ENCODE measurements around the gene PUSL1.
"Not testable (repeated sequence)": the region's sequence is repeated elsewhere in the genome, so short reads cannot be mapped to it uniquely, and the experiment has no call there.

Gene PUSL1

DNA sequence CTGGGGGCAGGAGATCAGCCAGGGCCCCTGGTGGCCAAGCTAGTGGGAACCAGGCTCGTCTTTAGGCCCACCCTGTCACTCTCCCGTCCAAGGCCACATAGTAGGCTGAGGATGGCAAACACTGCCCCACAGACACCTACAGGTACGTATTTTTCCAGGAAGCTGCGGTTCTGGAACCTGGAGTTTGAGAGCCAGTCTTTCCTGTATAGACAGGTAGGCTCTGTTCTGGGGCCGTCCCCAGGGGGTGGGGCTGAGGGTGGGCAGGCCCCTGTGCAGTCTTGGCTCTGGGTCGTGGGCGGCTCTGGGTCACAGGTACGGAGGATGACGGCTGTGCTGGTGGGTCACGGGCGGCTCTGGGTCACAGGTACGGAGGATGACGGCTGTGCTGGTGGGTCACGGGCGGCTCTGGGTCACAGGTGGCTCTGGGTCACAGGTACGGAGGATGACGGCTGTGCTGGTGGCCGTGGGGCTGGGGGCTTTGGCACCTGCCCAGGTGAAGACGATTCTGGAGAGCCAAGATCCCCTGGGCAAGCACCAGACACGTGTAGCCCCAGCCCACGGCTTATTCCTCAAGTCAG, 2.2 kb downstream of the PUSL1 start:
- DNase-seq, result no peak

DNA sequence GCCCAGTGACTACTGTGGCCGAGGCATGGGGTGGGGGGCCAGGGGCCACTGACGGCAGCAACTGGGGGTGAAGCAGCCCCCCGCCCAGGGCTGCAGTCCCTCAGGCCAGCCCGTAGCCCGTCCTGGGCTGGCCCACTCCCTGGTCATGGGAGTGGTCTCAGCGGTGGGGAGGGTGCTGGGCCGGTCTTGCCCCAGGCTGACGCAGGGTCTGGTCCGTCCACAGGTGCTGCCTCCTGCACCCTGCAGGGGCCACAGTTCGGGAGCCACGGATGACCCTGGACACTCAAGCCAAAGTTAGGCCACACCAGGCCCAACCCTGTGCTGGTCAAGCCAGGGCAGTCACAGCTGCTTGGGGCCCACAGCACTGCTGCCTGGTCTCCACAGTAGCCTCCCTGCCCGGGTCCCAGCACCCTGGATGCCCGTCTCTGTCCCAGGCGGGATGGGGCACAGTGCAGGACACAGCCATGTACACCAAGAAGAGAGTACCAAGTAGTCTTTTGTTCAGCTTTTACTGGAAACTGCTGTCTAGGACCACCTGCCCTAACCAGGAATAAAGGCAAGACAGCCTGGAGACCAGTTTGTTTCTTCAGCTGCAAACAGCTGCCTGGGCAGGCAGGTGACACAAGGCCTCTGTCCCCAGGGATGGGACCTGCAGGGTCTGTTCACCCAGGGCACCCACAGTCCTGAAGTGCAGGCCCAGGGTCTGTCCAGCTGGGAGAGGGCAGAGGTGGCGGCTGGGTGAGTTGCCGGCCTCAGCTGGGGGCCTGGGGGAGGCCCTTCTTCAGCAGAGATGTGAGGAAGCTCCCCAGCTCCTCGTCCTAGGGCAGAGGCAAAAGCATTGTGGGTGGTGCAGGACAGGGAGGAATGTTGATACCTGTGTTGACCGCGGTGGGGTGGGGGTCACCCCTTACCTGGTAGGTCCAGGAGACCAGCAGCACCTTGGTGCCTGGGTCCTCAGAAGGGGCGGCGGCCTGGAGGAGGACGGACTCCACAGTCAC, 3.0 kb downstream of the PUSL1 start:
- no peak for DNase-seq

DNA sequence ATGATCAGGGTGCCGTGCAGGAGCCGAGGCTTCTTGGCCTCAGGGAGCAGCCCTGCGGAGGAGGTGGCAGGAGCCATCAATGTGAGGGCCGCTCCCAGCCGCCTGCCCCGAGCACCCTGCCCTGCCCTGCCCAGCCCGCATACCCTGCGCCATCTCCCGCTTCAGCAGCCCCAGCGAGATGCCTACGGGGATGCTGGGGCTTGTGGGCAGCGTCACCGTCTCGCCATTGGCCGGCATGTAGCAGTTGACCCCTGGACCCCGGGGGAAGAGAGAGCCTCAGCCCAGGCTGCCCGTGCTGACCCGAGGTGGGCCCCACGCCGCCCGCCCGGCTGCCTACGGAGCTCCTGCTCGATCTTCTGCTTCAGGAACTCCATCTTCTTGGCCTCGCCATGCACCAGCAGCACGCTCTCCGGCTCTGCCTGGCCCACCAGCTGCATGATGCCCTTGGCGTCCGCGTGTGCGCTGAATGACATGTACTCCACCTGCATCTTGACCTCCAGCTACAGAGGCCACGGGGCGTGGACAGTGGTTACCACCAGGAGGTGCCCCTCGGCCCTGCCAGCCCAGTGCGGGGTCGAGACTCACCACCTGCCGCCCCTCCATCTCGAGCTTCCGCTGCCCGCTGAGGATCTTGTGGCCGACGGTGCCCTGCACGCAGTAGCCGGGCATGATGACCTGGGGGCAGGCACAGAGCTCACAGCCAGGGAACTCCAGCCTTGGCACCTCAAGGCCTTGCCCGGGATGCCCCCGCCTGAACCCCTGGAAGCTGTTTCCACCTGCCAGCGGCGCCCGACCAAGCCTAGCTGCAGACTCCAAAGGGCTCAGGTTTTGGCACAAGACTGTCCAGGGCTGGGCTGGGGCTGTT, 4.3 kb downstream of the PUSL1 start:
- DNase-seq, result no peak

DNA sequence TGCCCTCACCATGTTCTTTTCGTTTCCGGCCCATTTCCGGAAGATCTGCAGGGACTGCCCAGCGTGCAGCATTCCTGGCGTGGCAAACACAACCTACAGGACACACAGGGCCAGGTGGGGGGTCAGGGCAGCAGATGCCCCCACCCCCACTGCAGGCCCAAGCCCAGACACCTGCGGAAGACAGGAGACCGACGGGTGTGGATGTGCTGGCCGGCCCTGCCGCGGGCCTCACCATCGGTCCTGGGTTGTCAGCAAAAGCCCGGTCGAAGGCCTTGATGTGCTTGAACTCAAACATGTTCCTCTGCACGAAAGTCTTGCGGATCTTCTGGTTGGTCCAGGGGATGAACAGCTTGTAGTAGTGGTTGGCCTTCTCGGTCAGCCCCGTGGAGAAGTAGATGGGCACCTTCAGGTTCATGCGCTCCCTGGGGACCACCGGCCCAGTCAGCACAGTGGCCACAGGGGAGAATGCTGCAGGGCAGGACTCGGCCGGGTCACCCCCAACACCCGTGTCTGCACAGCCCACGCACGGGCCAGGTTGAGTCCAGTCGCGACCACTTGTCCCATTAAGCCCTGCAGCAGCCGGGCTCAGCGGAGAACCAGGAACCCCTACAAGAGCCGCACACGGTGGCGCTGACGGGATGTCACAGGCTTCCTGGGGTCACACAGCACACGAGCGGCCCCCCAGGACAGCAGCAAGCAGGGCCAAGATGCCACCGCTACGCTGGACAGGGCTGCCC, 5.3 kb downstream of the PUSL1 start:
- no peak for DNase-seq

DNA sequence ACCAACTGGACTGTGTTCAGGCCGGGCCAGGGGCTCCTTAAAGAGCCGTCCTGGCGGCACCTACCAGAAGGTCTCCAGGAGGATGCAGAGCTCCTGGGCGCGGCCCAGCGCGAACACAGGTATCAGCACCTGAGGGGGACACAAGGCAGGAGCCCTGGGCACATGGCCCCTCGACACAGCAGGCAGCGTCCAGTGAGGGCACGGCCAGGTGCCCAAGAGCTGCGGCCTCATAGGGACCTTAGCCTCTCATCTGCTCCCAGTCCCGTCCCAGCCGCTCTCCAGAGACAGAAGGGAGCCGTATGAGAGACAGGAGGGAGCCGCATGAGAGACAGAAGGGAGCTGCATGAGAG, 5.8 kb downstream of the PUSL1 start:
- no peak for DNase-seq

DNA sequence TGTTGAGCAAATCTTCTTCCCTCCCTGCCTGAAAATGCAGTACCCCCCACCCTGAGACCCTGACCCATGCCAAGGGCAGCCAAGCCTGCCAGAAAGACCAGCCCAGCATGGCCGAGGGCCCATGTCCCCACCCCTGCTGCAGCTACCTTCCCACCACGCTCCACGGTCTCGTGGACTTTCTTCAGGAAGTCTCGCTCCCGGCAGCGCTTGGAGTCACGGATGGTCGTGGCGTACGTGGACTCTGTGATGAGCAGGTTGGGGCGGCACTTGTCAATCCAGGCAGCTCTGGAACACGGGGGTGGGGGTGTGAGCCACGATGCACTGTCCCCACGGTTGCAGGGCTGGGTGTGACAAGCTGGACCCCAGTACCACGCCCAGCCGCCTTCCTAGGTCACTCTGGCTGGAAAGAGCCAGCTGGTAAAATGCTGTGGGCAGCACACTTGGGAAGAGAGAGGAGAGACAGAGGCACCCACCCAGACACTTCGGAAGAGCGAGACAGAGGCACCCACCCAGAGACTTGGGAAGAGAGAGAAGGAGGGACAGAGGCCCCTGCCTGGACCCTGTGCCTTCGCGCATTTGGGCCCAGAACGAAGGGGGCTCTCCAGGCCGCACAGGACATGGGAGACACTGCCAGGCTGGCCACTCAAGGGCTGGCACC, 6.4 kb downstream of the PUSL1 start:
- DNase-seq, result no peak

DNA sequence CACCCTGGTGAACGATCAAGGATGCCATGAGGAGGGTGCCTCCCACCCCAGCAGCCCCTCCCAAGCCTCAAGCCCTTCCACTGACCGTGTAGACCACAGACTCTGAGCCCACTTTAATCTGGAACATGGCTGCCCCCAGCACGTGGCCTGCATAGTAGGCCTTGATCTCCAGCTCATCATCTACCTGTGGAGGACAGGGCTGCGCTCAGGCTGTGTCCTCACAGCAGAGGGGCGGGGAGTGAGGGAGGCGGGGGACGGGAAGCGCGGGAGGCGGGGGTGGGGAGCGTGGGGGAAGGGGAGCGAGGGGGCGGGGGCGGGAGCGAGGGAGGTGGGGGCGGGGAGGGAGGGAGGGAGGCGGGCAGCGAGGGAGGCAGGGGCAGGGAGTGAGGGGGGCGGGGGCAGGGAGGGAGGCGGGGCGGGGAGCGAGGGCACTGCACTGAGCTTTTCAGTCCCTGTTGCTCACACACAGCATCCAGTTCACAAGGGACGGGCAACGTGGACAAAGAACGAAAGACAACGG, 7.1 kb downstream of the PUSL1 start:
- DNase-seq, result no peak

DNA sequence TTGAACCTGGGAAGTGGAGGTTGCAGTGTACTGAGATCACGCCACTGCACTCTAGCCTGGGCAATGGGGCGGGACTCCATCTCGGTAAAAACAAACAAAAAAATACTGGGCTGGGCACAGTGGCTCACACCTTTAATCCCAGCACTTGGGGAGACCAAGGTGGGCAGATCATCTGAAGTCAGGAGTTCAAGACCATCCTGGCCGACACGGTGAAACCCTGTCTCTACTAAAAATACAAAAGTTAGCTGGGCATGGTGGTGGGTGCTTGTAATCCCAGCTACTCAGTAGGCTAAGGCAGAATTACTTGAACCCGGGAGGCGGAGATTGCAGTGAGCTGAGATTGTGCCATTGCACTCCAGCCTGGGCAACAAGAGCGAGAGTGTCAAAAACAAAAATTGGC, 7.8 kb downstream of the PUSL1 start:
- DNase-seq, result not testable (repeated sequence)

DNA sequence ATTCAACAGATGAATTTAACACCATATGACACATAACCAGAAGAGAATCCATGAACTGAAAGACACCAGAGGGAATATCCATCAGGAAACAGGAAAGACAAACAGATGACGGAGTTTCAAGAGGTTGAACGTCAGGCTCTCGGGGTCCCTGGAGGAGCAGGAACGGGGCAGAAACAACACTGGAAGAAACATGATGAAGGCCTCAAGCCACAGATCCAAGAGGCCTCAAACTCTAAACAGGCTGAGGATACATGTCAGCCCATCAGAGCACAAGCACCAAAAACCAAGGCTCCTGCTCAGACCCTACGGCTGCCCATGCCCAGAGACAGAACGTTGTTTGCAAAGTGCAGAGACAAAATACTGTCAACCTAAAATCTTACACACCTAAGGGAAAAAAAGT, 9.0 kb downstream of the PUSL1 start:
- no peak for DNase-seq

DNA sequence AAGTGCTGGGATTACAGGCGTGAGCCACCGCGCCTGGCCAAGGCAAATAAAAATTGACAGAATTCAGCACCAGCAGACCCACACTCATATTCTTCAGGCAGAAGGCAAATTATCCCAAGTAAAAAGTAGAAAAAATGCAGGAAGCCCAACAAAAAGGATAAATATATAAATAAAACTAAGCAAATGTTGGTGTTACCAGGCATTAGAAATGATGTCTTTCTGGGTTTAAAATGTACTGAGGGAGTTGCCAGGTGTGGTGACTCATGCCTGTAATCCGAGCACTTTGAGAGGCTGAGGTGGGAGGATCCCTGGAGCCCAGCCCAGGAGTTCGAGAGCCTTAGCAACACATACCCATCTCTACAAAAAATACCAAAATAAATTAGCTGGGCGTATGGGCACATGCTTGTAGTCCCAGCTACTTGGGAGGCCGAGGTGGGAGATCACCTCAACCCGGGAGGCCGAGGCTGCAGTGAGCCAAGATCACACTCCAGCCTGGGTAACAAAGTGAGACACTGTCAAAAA, 9.8 kb downstream of the PUSL1 start:
- peak; percentile 91 for DNase-seq

DNA sequence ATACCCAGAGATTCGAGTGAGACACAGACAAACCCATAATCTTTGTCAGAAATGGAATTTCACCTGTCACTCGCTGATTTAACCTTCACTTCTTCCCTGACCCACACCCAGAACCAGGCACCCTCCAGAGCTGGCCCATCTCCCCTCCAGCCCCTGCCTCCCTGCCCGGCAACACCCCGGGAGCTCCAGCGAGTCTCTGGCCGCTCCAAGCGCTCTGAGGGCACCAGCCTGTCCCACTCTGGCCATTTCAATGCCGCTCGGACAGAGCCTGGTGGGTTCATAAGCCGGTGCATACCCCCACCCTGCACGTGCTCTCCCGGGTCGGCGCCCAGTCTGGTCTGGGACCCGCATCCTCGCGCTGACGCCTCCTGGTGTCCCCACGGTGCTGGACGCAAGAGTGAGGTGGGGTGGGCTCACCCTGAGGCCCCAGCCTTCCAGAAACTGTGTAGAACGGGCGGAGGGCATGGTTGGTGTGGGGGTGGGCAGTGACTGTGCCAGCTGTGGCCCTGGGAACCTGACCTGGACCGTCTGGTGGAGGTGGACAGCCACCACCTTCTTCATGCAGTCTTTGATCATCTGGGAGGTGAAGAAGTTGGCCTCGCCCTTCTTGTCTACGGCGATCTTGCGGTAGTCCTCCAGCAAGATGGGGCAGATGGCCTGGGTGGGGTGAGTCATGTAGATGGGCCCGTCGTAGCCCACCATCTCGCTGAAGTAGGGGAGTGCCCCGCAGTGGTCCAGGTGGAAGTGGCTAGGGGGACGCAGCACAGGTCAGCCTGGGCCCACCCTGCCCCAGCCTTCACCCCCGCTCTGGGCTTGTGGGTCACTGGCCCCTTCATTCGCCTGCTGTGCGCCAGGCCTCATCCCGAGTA, 10.6 kb downstream of the PUSL1 start:
- DNase-seq, result no peak

DNA sequence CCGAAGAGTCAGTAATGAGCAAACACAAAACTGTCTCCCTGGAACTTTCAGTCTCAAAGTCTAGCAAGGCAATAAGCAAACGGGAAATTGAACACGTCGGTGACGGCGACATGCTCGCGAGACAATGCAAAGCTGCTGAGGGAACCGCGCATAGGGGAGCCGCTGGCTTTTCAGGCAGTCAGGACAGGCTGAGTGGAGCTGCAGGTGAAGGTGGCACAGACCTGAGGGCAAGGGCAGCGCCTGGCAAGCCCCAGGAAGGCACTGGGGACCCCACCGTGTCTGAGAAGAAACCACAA, 11.2 kb downstream of the PUSL1 start:
- DNase-seq, result no peak

DNA sequence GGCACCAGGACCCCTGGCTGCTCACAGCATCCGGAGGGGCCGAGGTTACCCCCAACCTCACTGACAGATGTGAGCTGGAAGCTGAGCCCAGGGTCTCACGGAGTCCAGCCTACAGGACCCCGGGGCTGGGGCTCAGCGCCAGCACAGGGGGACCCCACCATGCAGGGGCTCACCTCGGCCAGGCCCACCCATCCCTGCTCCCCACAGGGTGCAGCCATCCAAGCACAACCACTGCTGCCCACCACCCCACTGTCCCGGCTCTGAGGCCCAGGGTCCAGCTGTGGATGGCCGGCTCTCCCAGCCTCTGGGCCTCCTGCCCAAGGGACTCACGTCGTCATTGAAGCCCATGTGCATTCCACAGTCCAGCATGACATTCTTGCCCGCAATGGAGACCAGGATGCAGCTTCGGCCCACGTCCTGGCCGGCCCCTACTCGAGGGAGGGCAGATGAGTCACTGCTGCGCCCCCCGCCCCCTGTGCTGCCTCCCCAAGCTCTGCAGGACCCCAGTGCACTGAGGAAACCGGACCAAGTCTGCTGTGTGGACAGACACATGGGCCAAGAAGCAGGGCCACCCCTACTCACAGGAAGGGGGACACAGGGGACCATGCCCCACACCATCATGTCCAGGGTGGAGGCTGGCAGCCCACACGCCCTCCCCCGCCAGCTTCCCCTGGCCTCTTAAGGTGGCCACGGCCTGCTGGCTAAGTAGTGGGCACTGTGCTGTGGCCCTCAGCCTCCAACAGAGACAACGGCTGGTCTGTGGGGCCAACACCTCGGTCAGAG, 12.5 kb downstream of the PUSL1 start:
- no peak for DNase-seq

DNA sequence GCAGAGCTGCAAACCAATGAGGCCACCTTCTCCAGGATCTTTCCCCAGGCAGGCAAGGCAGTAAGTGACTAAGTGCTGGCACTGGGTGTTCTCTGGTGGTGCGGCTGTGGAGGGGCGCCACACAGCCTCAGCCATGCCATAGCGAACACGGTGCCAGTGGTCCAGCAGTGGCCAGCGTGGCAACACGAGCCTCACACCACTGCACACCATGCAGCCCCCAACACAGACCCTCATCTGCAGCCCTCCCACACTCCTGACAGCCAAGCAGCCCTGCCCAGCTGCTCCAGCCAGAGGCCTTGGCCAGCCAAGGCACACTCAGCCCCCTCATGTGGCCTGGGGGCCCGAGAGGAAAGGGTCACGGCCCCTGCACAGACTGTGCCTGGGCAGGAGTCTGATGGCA, 13.1 kb downstream of the PUSL1 start:
- DNase-seq, result no peak

DNA sequence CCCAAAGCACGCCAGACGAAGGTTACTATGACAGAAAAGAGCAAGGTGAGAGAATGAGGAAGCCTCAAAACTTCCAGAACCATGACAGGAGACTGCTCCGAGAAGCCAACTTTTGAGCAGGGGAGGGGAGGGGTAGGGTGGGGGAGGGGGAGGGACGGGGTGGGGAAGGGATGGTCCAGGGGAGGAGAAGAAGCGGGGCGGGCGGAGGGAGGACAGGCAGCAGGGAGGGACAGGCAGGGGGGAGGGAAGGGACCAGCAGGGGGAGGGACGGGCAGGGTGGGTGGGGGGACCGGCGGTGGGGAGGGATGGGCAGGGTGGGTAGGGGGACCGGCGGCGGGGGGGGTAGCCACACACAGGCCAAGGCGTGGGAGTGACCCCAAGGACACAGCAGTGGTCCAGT, 14.0 kb downstream of the PUSL1 start:
- DNase-seq, result no peak

DNA sequence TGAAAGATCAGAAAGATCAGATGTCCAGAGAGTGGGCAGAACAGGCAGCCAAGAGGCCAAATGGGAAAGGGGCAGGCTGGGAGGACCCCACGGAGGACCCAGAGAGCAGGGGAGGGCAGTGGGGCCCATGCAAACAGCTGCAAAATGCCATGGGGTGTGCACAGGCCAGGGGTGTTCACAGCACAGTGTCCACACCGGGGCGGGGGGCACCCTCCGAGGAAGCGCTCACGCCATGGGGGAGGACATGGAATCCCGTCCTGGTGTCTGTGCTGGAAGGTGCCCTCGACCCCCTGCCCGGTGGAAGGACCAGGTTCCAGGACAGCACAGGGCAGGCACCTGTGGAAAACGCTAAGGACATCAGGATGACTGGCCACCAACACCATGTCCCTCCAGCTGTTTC, 14.6 kb downstream of the PUSL1 start:
- DNase-seq, result no peak

DNA sequence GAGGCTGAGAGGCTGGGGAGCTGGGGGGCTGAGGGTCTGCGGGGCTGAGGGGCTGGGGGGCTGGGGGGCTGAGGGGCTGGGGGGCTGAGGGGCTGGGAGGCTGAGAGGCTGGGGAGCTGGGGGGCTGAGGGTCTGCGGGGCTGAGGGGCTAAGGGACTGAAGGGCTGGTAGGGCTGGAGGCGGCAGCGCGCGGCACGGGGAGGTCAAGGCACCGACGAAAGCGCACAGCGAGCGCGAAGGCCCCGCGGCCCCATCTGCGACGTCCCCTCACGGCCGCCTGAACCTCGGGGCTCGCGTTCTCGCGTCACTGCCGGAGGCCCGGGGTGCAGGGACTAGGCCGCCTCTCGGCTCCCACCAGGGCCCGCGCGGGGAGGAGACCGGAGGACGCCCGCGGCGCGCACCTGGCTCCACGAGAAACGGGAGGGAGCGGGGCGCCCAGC, 15.7 kb downstream of the PUSL1 start:
- no peak for DNase-seq

DNA sequence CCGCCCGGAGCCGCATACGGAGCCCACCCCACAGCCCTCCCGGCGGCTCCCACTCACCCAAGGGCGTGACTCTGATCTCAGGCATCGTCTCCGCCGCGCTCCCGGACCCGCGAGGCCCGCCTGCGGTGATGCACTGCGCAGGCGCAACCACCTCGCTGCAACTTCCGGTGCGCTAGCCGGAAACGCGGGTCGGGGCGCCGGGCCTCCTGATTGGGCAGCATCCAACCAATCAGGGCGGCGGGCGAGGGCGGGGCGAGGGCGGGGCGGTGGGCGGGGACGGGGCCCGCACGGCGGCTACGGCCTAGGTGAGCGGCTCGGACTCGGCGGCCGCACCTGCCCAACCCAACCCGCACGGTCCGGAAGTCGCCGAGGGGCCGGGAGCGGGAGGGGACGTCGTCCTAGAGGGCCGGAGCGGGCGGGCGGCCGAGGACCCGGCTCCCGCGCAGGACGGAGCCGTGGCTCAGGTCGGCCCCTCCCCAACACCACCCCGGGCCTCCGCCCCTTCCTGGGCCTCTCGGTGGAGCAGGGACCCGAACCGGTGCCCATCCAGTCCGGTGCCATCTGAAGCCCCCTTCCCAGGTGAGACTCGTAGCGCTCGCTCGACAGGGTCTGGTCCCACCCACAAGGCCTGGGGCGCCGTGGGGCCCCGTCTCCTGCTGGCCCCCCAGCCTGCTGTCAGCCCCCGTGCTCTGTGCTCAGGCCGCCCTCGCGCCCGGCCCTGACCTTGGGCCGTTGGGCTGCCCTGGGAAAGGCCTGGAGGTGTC, 16.3 kb downstream of the PUSL1 start, which contains the start of the genes CPTP and INTS11:
Gene CPTP, plus strand, starts transcription at position 279 of the 764 bp plus-strand sequence. CDS start 2,109 bp downstream, outside the sequence.
Gene INTS11, minus strand, starts transcription at position 137 of the 764 bp plus-strand sequence. Its CDS starts 52 bp downstream, at position 85.
- peak; percentile 74 for DNase-seq
